Tibial nerve (tissue), 4 donors: ENCODE data around the gene RAP1B. TPM values are rescaled to one million over a fixed set of nuclear protein-coding genes. Genes with fewer than 3 reads are reported as not detected.
A peak's percentile ranks its signal among the peaks of the same experiment; 100 is the strongest.

Experiments used
- DNase-seq, 2 donors: peaks; one replicate each; pipeline ENCODE4 v3.0.0-alpha.2; 2019; ENCODE audit warnings: low spot score in 2 of 2
- H3K27ac ChIP-seq, 4 donors: fragments of 200-600 bp; sonication (generic) in 3 of 4; one replicate each; pipeline ENCODE4 v1.5.1; 2017 to 2019; ENCODE audit warnings: mild to moderate bottlenecking in 1 of 4
- H3K27me3 ChIP-seq, 2 donors: fragments of 200-600 bp; sonication (generic) in 1 of 2; one replicate each; pipeline versions ENCODE4 v1.5.1 to v1.6.0; 2017 to 2019
- H3K36me3 ChIP-seq, 3 donors: fragments of 200-600 bp; sonication (generic); one replicate each; pipeline ENCODE4 v1.5.1; 2018 to 2019
- H3K4me1 ChIP-seq, 4 donors: fragments of 200-600 bp; sonication (generic) in 3 of 4; one replicate each; pipeline ENCODE4 v1.5.1; 2017 to 2019
- H3K4me3 ChIP-seq, 4 donors: fragments of 200-600 bp; sonication (generic) in 3 of 4; one replicate each; pipeline ENCODE4 v1.5.1; 2017 to 2019; ENCODE audit warnings: mild to moderate bottlenecking in 1 of 4, moderate library complexity in 1 of 4
- H3K9me3 ChIP-seq, 4 donors: fragments of 200-600 bp; sonication (generic) in 3 of 4; one replicate each; pipeline ENCODE4 v1.5.1; 2017 to 2019
- EP300 ChIP-seq, 2 donors: sonication (generic); formaldehyde crosslinking; IDR thresholded peaks; one replicate each; pipeline ENCODE4 v1.6.1; 2017; ENCODE audit warnings: antibody characterized with exemption in 2 of 2, mild to moderate bottlenecking in 1 of 2
- POLR2A ChIP-seq, 2 donors: fragments of 450-650 bp; IDR thresholded peaks; one replicate each; pipeline ENCODE4 v1.6.1; 2017; ENCODE audit warnings: antibody characterized with exemption in 2 of 2, mild to moderate bottlenecking in 2 of 2, moderate library complexity in 2 of 2
- WGBS, 2 donors: methylation state at CpG; one replicate each; pipeline ENCODE4 v1.1.5; 2018; 5-methylcytosine and 5-hydroxymethylcytosine counted together
- total RNA-seq, 4 donors: library from RNA; depleted of rRNA; stranded (reverse); fragments of >200 nt; gene quantifications; one replicate each; pipeline ENCODE4 v1.1.0, GENCODE V29; 2016
- TF ChIP-seq, protein P1 (sequence below), 5 experiments: fragments of 200-600 bp in 3 of 5; fragments of 450-650 bp in 2 of 5; sonication (generic) in 3 of 5; IDR thresholded peaks; one replicate each; pipeline ENCODE4 v1.5.1; 2016 to 2019; ENCODE audit warnings: antibody characterized with exemption in 5 of 5, mild to moderate bottlenecking in 3 of 5, moderate library complexity in 2 of 5

RAP1B gene
- total RNA-seq, 4 donors from 2014 or later, result 117 to 194 (median 161) TPM

DNA sequence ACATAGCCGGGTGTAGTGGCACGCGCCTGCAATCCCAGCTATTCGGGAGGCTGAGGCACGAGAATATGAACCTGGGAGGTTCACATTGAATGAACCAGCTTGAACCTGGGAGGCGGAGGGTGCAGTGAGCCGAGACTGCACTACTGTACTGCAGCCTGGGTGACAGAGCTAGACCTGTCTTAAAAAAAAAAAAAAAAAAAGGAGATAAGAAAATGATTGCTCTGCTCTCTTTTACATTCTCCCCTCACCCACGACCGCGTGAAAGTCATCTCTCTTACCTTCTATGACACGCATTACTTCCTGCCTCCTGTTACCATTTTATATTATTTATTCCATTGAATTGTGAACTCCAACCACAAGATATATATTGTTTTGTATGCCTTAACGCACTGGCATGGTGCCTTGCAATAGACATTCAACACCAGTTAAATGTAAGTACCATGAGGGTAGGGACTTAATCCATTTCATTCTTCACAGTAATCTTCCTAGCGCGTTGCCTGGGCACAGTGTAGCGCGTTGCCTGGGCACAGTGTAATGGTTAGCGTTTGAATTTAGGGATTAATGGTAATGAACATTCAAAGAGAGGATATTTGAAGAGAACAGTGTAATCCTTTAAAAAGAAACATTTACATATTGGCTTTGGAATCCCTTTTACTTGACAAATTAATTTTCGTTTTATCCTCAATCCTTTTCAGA is 2.7 kb downstream of the RAP1B start:
- 89% methylated on average over 18 of the region's 18 CpGs for WGBS, 2 donors
- peaks cover 0 to 69% (median 55%) of the 10 kb centered on the region in 4 donors for H3K4me1 ChIP-seq
- H3K27me3 ChIP-seq, result no peaks in the 10 kb centered on the region
- no peak for DNase-seq
- H3K4me3 ChIP-seq, result peak overlapping the region in 3 of 4 donors; percentile 8 to 82 (median 68)
- H3K36me3 ChIP-seq, result no peaks in the 10 kb centered on the region
- TF ChIP-seq POLR2A (IDR thresholded peaks at IDR 0.05), result no peak
- no peak for TF ChIP-seq EP300 (IDR thresholded peaks at IDR 0.05)
- TF ChIP-seq, protein P1, sequence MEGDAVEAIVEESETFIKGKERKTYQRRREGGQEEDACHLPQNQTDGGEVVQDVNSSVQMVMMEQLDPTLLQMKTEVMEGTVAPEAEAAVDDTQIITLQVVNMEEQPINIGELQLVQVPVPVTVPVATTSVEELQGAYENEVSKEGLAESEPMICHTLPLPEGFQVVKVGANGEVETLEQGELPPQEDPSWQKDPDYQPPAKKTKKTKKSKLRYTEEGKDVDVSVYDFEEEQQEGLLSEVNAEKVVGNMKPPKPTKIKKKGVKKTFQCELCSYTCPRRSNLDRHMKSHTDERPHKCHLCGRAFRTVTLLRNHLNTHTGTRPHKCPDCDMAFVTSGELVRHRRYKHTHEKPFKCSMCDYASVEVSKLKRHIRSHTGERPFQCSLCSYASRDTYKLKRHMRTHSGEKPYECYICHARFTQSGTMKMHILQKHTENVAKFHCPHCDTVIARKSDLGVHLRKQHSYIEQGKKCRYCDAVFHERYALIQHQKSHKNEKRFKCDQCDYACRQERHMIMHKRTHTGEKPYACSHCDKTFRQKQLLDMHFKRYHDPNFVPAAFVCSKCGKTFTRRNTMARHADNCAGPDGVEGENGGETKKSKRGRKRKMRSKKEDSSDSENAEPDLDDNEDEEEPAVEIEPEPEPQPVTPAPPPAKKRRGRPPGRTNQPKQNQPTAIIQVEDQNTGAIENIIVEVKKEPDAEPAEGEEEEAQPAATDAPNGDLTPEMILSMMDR (IDR thresholded peaks at IDR 0.05), result no peak
- peak overlapping the region in 3 of 4 donors; percentile 95 to 98 (median 97) for H3K27ac ChIP-seq
- H3K9me3 ChIP-seq, result no peaks in the 10 kb centered on the region

DNA sequence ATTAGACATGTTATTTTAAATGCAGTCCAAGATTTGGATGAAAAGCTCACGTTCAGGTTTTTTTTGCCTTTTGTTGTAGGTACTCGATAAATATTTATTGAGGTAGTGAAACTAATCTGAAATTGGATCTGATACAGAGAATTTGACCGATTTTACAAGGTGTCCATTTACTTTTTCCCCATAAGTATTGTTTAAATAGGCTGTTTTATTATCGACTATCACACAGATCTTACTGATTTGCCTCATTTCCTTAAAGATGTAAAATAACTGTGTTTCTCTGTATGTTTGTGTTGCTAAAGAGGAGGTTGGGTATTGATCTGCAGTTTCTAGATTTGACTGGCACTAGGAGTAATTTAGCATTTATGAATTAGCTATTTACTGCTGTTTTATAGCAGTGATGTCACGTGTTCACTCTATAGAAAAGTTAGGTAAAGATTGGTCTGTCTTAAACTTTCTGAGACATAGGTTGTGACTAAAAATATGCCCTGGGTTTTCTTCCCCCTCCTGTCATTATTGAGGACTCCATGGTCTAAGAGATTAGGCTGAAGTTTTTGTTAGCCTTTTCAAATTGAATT is 3.5 kb downstream of the RAP1B start:
- Histone ChIP-seq H3K27ac (peak overlapping the region in 1 of 4 donors; percentile 5), H3K9me3 (no peaks in the 10 kb centered on the region), H3K36me3 (no peaks in the 10 kb centered on the region), H3K27me3 (no peaks in the 10 kb centered on the region), H3K4me1 (peaks cover 0 to 77% (median 60%) of the 10 kb centered on the region in 4 donors), H3K4me3 (no peak overlapping the region)
- TF ChIP-seq POLR2A (IDR thresholded peaks at IDR 0.05) (no peak), EP300 (IDR thresholded peaks at IDR 0.05) (no peak)
- TF ChIP-seq, protein P1 (IDR thresholded peaks at IDR 0.05), result no peak
- no peak for DNase-seq
- 58 to 71% methylated on average over 5 of the region's 5 CpGs for WGBS, 2 donors

DNA sequence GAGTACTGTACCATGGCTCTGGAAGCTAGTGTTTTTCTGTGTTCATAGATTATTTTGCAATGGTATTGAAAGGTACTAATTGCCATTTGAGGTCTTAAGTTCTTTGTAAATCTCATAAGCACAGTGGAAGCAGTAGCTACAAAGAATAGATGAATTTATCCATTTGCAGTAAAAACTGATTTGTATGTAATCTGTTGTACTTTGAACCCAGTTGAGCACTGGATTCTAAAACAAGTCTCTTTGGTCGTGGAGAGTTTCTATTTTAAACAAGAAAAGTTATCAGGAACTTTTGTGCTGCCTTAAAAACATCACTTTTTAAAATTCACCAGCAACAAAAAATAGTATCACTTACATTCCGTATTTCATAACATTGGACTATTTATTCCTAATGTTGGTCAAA is 4.1 kb downstream of the RAP1B start:
- WGBS, 2 donors, result 27 to 28% methylated on average over 2 of the region's 2 CpGs
- peaks cover 0 to 80% (median 65%) of the 10 kb centered on the region in 4 donors for H3K4me1 ChIP-seq
- no peak for DNase-seq

DNA sequence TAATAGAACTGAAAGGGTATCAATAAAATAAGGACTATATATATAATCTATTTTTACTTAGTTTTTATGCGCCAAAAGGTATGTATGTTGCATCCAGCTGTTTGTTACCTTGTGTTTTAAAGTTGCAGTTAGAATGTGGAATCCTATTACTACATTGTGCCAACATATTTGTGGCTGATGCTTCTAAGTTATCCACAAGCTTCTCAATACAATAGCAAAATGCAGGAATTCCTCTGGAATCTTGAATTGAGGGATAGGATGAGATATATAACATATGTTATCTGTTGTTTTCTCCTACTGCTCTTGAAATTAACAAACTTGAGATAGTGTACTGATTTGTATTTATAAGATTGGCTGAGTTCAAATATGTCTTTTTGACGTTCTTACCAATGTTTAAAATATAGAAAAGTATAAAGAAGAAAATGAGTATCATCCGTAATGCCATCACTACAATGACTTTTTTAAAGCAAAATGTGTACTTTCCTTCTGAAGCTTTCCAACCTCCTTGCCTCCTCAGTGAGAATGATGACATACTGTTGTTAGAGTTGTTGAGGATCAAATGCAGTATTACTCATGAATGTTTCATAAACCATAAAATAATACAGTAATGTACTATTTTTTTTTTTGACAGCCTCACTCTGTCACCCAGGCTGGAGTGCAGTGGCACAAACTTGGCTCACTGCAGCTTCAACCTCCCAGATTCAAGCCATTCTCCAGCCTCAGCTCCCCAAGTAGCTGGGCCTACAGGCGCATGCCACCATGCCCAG is 6.6 kb downstream of the RAP1B start:
- Histone ChIP-seq H3K36me3 (no peaks in the 10 kb centered on the region), H3K4me1 (peaks cover 0 to 99% (median 89%) of the 10 kb centered on the region in 4 donors), H3K4me3 (no peak overlapping the region), H3K27me3 (no peaks in the 10 kb centered on the region), H3K9me3 (no peaks in the 10 kb centered on the region), H3K27ac (peak overlapping the region in 1 of 4 donors; percentile 8)
- 66 to 70% methylated on average over 4 of the region's 4 CpGs for WGBS, 2 donors
- no peak for TF ChIP-seq POLR2A (IDR thresholded peaks at IDR 0.05)
- TF ChIP-seq, protein P1 (IDR thresholded peaks at IDR 0.05), result no peak
- TF ChIP-seq EP300 (IDR thresholded peaks at IDR 0.05), result no peak
- DNase-seq, result no peak

More for the DNA sequence above, 4.1 kb downstream of the RAP1B start:
- TF ChIP-seq POLR2A (IDR thresholded peaks at IDR 0.05) (no peak), EP300 (IDR thresholded peaks at IDR 0.05) (no peak)
- TF ChIP-seq, protein P1 (IDR thresholded peaks at IDR 0.05), result no peak
- Histone ChIP-seq H3K27me3 (no peaks in the 10 kb centered on the region), H3K4me3 (no peak overlapping the region), H3K27ac (peak overlapping the region in 1 of 4 donors; percentile 5), H3K9me3 (no peaks in the 10 kb centered on the region), H3K36me3 (no peaks in the 10 kb centered on the region)
